GM18907 (cell line): ENCODE data around the gene HGS.

Source experiments
- ATAC-seq: cut with Tn5 transposase; IDR thresholded peaks from one replicate; pipeline ENCODE4 v1.9.1; 2021; ENCODE audit warnings: mild to moderate bottlenecking, moderate library complexity; ENCODE audit not compliant: unreplicated experiment

The HGS gene, protein sequence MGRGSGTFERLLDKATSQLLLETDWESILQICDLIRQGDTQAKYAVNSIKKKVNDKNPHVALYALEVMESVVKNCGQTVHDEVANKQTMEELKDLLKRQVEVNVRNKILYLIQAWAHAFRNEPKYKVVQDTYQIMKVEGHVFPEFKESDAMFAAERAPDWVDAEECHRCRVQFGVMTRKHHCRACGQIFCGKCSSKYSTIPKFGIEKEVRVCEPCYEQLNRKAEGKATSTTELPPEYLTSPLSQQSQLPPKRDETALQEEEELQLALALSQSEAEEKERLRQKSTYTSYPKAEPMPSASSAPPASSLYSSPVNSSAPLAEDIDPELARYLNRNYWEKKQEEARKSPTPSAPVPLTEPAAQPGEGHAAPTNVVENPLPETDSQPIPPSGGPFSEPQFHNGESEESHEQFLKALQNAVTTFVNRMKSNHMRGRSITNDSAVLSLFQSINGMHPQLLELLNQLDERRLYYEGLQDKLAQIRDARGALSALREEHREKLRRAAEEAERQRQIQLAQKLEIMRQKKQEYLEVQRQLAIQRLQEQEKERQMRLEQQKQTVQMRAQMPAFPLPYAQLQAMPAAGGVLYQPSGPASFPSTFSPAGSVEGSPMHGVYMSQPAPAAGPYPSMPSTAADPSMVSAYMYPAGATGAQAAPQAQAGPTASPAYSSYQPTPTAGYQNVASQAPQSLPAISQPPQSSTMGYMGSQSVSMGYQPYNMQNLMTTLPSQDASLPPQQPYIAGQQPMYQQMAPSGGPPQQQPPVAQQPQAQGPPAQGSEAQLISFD

DNA sequence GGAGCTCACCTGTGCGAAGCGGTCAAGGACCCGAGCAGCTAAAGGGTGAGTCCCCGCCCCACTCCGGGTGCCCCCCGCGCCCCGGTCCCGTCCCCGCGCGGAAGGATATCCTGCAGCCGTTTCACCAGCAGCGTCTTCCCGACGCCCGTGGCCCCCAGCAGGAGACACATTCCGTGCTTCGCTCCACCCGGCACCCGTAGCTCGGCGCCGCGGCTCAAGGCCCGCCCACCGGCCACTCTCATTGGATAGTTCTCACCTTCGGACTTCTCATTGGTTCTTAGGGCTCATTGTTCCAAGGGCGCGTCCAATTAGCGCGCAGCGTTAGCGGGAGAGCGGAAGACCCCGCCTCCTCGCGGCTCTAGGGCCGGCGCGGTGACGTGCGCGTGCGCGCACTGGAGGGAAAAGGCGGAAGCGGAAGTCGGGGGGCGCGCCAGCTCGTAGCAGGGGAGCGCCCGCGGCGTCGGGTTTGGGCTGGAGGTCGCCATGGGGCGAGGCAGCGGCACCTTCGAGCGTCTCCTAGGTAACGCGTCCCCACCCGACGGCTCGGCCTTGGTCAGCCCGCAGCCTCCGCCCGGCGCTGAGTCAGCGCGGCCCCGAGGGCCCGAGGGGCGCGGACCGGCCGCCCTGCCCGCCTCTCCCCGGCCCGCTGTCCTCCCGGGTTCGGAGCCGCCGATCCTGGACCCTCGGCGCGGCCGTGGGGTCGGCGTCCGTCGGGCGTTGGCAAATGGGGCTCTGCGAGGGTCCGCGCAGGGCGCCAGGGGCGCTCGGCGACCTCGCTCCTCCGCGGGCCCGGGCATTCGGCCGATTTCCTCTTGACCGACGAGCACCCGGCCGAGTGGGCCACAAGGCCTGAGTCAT, at the start of gene HGS, which contains the start of gene ARL16:
Gene HGS (plus strand): TSS at position 428 of the 858 bp plus-strand sequence. CDS start 56 bp downstream, at position 484.
Gene ARL16 (minus strand): TSS at position 214 of the 858 bp plus-strand sequence. CDS start 44 bp downstream, at position 170.
- peak; percentile 85 for ATAC-seq

DNA sequence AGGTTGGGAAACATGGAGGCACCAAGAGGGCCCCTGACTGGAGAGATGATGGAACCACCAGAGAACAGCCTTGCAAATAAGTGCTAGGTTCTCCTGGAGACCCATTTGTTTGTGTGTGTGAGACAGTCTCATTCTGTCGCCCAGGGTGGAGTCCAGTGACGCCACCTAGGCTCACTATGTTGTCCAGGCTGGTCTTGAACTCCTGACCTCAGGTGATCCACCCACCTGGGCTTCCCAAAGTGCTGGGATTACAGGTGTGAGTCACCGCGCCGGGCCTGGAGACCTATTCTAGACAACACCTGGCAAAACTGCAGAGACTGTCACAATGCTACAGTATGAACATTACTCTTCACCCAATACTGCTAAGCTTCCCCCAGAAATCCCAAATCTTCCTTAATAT, 48.4 kb upstream of the HGS start:
- no peak for ATAC-seq

DNA sequence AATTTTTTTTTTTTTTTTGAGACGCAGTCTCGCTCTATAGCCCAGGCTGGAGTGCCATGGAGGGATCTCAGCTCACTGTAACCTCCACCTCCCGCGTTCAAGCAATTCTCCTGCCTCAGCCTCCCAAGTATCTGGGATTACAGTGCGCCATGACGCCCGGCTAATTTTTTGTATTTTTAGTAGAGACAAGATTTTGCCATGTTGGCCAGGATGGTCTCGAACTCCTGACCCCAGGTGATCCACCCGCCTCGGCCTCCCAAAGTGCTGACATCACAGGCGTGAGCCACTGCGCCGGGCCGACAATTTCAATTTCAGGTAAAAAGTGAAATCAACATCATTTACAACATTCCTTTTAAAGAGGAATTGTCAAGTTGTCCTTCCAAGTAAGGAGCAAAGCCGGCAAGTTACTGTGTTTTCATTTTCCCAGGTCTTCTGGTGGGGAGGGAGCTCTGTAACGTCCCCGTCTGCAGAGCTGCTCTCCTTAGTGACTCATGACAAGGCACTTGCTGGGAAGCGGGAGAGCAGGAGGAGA, 47.8 kb upstream of the HGS start:
- ATAC-seq: peak; percentile 29

DNA sequence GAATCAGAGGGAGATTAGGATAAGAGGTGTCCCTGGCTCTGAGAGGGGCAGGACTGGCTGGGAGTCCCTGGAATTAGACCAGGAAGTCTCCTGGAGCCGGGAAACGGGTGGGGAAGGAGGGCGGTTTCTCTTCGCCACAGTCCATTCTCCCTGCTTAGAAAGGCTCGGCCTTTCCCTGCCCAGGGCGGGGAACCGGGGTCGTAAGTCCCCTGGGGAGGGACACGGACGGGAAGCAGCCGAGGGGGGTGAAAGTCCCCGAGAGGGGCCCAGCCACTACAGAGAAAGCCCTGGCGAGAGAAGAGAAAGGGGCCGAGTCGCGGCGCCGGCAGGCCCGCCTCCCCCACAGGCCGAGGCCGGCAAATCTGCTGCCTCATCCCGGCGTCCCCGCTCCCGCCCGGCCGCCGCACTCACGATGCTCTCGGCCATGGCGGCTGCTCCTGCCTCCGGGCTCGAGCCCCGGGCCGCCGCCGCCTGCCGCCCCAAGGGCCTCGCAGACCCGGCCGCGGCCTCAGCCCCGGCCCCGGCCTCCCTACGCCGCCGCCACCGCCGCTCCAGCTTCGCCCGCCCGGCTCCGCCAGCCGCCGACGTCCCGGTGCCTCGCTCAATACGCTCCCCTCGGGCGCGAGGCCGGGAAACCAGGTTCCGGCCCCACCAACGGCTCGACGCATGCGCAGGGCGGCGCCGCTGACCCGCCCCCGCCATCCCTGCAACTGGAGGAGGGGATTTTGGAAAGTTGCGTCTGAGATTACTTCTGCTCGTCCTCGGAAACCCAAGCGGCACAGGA, 47.1 kb upstream of the HGS start, which contains the start of the genes NPLOC4 and TSPAN10:
Gene NPLOC4 (minus strand): TSS at position 608 of the 784 bp plus-strand sequence. CDS start 182 bp downstream, at position 426.
Gene TSPAN10 (plus strand): TSS at position 692 of the 784 bp plus-strand sequence. CDS start 5,217 bp downstream, outside the sequence.
- ATAC-seq: peak; percentile 83

DNA sequence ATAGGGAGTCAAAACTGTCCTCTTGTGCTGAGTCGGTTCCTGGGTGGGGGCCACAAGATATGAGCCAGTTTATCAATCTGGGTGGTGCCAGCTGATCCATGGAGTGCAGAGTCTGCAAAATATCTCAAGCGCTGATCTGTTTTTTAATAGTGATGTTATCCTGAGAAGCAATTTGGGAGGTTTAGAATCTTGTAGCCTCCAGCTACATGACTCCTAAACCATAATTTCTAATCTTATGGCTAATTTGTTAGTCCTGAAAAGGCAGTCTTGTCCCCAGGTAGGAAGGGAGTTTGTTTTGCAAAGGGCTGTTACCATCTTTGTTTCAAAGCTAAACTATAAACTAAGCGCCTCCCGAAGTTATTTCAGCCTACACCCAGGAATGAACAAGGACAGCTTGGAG, 45.1 kb upstream of the HGS start:
- ATAC-seq: no peak

DNA sequence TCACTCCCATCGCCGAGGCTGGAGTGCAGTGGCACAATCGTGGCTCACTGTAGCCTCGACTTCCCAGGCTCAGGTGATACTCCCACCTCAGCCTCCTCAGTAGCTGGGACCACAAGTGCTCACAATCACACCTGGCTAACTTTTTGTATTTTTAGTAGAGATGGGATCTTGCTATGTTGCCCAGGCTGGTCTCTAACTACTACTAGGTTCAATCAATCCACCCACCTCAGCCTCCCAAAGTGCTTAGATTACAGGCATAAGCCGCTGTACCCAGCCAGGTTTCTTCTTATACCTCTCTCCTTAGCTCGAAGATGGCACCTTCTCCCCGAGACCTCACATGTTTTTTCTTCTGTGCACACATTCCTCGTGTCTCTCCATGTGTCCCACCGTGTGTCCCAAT, 43.8 kb upstream of the HGS start:
- no peak for ATAC-seq

DNA sequence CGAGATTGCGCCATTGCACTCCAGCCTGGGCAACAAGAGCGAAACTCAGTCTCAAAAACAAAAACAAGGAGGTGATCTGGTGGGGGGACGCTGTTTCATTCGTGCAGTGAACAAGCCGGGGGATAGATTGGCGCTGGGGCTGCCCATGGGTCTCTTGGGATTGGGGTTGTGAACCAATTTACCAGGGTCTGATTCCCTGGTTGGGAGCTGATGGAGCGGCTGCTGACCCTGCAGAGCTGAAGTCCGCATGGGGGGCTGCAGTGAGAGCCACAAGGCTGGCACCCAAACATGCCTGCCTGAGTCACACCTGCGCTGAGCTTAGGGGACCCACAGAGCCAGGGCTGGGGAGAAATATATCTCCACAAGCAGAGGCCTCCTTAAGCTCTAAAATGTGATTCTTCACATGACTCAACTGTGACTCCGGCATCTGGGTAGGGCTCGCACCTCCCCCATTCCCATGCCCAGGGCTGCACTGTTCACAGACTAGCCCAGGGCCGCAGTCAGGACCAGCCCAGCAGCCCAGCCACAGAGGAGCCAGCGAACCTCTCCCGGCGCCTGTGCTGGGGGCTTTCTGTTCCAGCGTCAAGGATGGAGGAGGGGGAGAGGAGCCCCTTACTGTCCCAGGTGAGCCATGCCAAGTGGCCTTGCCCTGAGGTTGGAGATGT, 41.9 kb upstream of the HGS start:
- no peak for ATAC-seq

DNA sequence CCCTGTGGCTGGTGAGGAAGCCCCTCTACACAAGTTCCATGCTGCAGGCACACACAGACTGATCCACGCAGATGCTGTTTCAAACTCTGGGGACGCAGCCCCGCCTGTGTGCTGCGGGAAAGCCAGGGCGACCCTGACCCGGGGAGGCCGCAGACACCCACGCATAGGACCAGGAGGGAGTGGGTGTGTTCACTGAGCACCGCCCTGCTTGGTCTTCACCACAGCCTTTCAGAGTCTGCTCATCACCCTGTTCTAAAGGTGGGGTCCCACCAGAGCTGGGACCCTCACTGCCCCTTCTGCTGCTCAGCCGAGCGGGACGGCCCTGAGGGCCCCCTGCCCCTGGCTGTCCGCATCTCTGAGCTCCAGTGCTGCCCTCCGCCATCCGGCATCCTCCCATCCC, 39.3 kb upstream of the HGS start:
- no peak for ATAC-seq

DNA sequence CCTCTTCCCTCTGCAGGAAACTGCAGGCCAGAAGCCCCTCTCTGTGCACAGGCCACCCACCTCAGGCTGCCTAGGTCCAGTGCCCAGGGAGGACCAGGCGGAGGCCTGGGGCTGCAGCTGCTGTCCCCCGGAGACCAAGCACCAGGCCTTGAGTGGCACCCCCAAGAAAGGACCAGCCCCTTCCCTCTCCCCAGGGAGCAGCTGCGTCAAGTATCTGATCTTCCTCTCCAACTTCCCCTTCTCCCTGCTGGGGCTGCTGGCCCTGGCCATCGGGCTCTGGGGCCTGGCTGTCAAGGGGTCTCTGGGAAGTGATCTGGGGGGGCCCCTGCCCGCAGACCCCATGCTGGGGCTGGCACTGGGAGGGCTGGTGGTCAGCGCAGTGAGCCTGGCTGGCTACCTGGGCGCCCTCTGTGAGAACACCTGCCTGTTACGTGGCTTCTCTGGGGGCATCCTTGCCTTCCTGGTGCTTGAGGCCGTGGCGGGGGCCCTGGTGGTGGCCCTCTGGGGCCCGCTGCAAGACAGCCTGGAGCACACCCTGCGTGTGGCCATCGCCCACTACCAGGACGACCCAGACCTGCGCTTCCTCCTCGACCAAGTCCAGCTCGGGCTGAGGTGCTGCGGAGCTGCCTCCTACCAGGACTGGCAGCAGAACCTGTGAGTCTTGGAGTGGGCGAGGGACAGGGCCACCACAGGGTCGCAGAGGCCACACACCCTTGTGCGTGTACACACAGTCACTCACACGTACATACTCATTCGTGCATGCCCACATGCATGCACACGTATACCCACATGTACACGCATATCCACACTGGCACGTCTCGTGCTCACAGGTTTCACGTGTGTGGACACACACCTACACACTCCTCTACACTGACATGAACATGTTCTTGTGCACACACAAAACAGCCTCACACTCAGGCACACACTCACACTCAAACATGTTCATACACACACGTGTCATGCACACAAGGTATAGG, 38.5 kb upstream of the HGS start:
- no peak for ATAC-seq

DNA sequence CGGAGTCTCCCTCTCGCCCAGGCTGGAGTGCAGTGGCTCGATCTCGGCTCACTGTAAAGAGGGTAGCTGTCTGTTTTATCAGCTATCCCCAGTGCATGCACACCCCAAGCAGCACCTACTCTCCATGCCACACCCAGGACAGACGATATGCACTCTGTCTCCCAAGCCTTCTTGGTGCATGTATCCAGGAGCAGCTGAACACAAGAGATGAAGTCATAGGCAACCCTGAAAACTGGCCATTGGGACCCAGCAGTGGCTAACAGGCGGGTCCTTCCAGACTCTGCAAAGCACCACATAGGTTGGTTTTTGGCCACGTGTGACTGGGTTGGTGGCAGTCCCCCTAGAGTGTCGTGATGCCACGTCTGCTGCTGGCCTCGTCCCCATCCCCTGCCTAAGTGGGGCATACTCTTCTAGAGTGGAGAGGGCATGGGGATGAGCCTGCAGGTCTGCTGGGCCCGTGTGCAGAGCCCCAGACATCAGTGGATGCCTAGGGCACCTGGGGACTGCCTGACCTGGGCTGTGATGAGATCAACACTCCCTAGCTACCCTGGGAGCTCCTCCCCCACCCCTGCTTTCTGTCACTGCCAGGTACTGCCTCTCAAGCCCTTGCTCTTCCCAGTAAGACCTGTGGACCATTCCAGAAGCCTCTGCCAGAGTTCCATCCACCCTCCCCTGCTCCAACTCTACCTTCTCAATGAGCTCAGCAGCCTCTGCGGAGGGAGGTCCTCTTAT, 36.8 kb upstream of the HGS start:
- no peak for ATAC-seq

DNA sequence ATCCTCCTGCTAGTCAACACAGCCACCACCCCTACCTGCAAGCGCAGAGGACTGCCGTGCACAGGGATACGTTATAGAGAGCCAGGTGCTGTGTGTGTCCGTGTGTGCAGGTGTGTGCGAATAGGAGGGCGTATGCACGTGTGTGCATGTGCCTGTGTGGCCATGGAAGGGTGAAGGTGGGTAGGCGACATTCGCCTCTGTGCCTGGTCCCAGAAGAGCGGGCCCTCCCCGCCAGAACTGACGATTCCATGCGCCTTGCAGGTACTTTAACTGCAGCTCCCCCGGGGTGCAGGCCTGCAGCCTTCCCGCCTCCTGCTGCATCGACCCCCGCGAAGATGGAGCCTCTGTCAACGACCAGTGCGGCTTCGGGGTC, 36.2 kb upstream of the HGS start:
- no peak for ATAC-seq

DNA sequence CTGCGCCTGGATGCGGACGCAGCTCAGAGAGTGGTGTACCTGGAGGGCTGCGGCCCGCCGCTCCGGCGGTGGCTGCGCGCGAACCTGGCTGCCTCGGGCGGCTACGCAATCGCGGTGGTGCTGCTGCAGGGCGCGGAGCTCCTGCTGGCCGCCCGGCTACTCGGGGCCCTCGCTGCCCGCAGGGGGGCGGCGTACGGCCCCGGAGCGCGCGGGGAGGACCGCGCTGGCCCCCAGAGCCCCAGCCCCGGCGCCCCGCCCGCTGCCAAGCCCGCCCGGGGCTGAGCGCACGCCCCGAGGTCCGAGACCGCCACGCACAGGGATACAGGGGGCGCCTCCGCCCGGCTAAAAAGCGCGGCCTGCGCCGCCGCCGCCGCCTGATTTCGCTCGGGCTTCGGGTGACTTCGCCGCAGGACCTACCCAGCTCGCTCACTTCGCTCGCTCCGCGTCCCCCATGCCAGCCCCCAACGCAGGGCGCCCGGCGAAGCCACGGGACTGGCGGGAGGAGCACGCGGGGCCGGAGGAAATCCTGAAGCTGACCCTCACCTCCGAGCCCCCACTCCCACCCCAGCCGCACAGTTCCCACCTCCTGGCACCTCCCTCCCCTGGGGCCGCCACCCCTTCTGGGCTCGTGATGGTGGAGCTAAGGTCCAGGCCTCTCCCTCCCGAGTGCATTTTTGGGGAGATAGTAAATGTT, 35.7 kb upstream of the HGS start:
- ATAC-seq: no peak

DNA sequence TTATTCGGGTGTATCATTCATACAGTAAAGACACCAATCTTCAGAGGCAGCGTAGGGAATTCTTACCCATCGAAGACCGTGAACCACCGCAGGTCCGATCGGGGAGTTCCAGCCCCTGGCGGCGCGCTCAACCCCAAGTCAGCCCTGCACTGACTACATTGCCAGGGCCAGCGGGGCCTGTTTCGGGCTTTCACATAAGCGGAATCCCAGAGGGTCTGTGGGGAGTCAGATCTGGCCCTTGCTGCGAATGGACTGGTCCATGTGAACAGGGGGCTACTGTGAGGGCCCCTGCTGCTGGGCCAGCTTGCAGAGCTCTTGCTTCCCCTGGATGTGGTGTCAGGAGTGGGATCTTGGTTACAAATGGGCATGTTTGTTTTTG, 35.1 kb upstream of the HGS start:
- ATAC-seq: no peak

DNA sequence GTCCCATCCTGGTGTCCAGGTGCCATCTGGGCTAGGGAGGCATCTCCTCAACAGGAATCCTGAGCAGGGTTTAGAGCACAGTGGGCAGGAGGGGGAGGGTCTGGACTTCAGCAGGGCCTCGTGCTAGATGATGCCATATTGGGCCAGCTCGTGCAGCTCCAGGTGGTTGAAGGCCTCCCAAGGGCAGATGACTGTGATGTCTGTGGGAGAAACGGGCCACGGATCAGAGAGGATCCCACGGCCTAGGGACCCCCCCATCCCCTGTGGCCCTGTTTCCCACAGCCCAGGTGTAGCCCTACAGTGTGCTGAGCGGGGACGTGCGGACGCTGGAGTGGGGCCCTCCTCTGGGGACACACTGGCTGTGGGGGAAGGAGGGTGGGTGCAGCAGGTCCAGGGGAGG, 32.9 kb upstream of the HGS start:
- ATAC-seq: no peak

DNA sequence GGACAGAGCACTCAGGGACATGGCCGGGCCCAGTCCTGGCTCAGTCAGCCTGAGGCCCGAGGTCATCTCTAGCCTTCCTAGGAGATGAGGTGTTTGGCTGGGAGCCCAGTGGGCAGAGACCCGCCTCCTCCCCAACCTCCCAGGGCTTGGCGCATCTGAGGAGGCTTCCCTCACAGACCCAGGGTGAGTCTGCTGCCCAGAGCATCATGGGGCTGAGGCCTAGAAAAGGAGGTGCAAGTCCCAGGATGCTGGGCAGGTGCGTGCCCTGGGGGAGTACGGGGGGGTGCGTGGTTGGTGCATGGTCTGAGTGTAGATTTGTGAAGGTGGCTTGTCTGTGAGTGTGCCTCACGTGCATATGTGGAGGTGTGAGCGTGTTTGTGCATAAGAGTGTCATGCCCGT, 32.1 kb upstream of the HGS start:
- no peak for ATAC-seq

DNA sequence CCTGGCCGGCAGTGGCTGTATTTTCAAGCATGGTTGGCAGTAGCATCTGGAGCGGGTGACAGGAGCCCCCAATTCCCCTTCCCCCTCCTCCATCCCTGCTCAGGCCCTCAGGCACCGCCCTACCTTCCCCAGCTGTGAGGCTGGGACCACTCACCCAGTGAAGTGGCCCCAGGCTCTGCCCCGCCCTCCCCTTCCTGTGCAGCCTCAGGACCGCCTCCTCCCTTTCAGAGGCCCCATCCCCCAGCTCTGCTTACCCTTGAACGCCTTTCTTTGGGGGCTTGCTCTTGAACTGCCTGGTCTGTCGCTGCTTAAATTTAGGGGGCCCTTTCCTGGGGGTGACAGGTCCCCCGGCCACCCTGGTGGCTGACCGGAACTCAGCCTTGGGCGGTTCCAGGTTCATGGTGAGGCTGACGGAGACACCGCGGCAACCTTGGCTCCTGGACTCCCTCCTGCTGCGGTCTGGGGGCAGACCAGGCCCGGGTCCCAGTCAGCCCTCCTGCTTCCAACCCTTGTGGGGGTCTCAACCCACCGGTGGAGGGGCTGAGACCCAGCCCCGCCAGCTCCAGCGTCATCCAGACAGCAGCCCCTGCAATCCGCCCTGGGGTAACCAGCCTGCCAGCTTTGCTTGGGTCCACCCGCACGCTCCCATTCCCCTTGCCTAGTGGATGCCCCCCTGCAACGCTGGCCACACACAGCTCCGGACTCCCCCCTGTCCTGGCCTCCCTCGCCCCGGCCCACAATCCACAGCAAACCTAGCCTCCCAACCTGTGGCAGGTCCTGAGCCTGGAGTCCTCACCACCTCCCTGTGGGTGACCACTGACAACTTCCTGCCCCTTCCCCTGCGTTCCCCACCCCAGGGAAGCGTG, 30.7 kb upstream of the HGS start:
- ATAC-seq: no peak
